HEK293T (cell line): ENCODE data around the gene COPG2.

Experiments
- ARNT ChIP-seq: fragments of 450-650 bp; IDR thresholded peaks from 2 replicates; pipeline ENCODE4 v1.6.1; 2017; ENCODE audit warnings: mild to moderate bottlenecking
- BHLHE40 ChIP-seq: fragments of 450-650 bp; IDR thresholded peaks from 2 replicates; pipeline ENCODE4 v1.6.1; 2016; ENCODE audit warnings: mild to moderate bottlenecking, moderate library complexity, borderline replicate concordance
- ELF4 ChIP-seq: fragments of 450-650 bp; IDR thresholded peaks from 2 replicates; pipeline ENCODE4 v1.6.1; 2017; ENCODE audit warnings: antibody characterized with exemption
- FOXK2 ChIP-seq: fragments of 450-650 bp; IDR thresholded peaks from 2 replicates; pipeline ENCODE4 v1.6.1; 2016; ENCODE audit warnings: mild to moderate bottlenecking
- FOXM1 ChIP-seq: fragments of 450-650 bp; IDR thresholded peaks from 2 replicates; pipeline ENCODE4 v1.6.1; 2017; ENCODE audit warnings: mild to moderate bottlenecking, borderline replicate concordance
- L3MBTL2 ChIP-seq: fragments of 450-650 bp; conservative IDR thresholded peaks from 2 replicates; pipeline ENCODE4 v1.6.1; 2016; ENCODE audit warnings: mild to moderate bottlenecking
- LEF1 ChIP-seq: fragments of 450-650 bp; IDR thresholded peaks from 2 replicates; pipeline ENCODE4 v1.6.1; 2017; ENCODE audit warnings: mild to moderate bottlenecking, borderline replicate concordance
- PKNOX1 ChIP-seq: fragments of 450-650 bp; IDR thresholded peaks from 2 replicates; pipeline ENCODE4 v1.6.1; 2016
- SP1 ChIP-seq: fragments of 450-650 bp; IDR thresholded peaks from 2 replicates; pipeline ENCODE4 v1.6.1; 2017
- SUZ12 ChIP-seq: fragments of 450-650 bp; IDR thresholded peaks from 2 replicates; pipeline ENCODE4 v1.6.1; 2016; ENCODE audit warnings: mild to moderate bottlenecking
- ZNF384 ChIP-seq: fragments of 450-650 bp; IDR thresholded peaks from 2 replicates; pipeline ENCODE4 v1.6.1; 2016

GRCh38 chr7:130699686-130700085 lies 31.1 kb upstream of the COPG2 start:
- TF ChIP-seq L3MBTL2 (no peak), ARNT (no peak), SP1 (no peak), FOXM1 (no peak), BHLHE40 (no peak), LEF1 (no peak), PKNOX1 (no peak), ZNF384 (no peak), FOXK2 (no peak), SUZ12 (no peak), ELF4 (no peak)
